HepG2 (cell line): ENCODE measurements around the gene RUVBL1. TPM values are rescaled to one million over a fixed set of nuclear protein-coding genes. Genes with fewer than 3 reads are reported as not detected.

Source experiments
- ATAC-seq: fragments of 200-7000 bp; cut with Tn5 transposase; 3 replicates; pipeline ENCODE4 v1.9.1; 2020; ENCODE audit warnings: mild to moderate bottlenecking, moderate library complexity
- BruUV-seq: library from RNA; stranded (reverse); fragments of 400-500 nt; replicated peaks from 2 replicates; lab custom pipeline; 2021; lab: Mats Ljungman, UMichigan
- CTCF ChIA-PET: fragments of 300-600 bp; formaldehyde crosslinking; extraction: SDS; loops from one replicate; lab custom pipeline; 2021; ENCODE audit warnings: low total read pairs, inconsistent platforms, low intra/inter-chr PET ratio; lab: Yijun Ruan, JAX
- POLR2A ChIA-PET: fragments of 350-600 bp; sonication (Branson Sonifier 250); formaldehyde crosslinking; loops from one replicate; lab custom pipeline; 2020; ENCODE audit warnings: antibody characterized with exemption, inconsistent platforms; lab: Yijun Ruan, JAX
- DNase-seq: peaks from one replicate; pipeline ENCODE4 v3.0.0-alpha.2; 2015; ENCODE audit warnings: low spot score
- FAIRE-seq: peaks from 3 replicates; lab custom pipeline; 2011; peaks lifted over from hg19 to GRCh38; lab: Jason Lieb, UNC
- H2AFZ ChIP-seq: one replicate; pipeline ENCODE4 v1.6.1; 2011; ENCODE audit warnings: low read length, inconsistent platforms
- H3K27ac ChIP-seq: fragments of 300-600 bp; 3 replicates; pipeline ENCODE4 v1.8.0; 2011; ENCODE audit warnings: mixed run types, mild to moderate bottlenecking, mixed read lengths, low read length, inconsistent platforms; ENCODE audit not compliant: insufficient read depth; ENCODE audit errors: extremely low read length
- H3K27me3 ChIP-seq, 2 experiments: fragments of 200-600 bp in 1 of 2; 2 replicates in 1 of 2; 3 replicates in 1 of 2; pipeline versions ENCODE4 v1.6.0 to v1.8.0; 2011; ENCODE audit warnings: low read length in 2 of 2, mild to moderate bottlenecking in 2 of 2, moderate library complexity in 2 of 2, inconsistent platforms in 1 of 2; ENCODE audit not compliant: insufficient read depth in 2 of 2, control insufficient read depth in 1 of 2
- H3K36me3 ChIP-seq, 2 experiments: fragments of 200-600 bp in 1 of 2; replicated peaks in 1 of 2; 2 replicates in 1 of 2; 3 replicates in 1 of 2; pipeline versions ENCODE4 v1.5.1 to v1.8.0; 2011; ENCODE audit warnings: low read length in 2 of 2, inconsistent platforms in 1 of 2; ENCODE audit not compliant: insufficient read depth in 2 of 2, control insufficient read depth in 1 of 2
- H3K4me1 ChIP-seq: 2 replicates; pipeline ENCODE4 v1.5.1; 2012; ENCODE audit warnings: low read length, inconsistent platforms; ENCODE audit not compliant: insufficient read depth
- H3K4me2 ChIP-seq: 2 replicates; pipeline ENCODE4 v1.6.0; 2011; ENCODE audit warnings: low read depth, low read length, inconsistent platforms
- H3K4me3 ChIP-seq, 3 experiments: fragments of 200-600 bp in 1 of 3; sonication (generic), shearing (Covaris generic) in 1 of 3; replicated peaks in 1 of 3; 2 replicates each; pipeline ENCODE4 v1.5.1; 2011 to 2016; ENCODE audit warnings: low read length in 3 of 3, inconsistent platforms in 2 of 3, low read depth in 2 of 3, mild to moderate bottlenecking in 2 of 3, control low read depth in 1 of 3, mixed read lengths in 1 of 3; ENCODE audit not compliant: insufficient read depth in 1 of 3
- H3K79me2 ChIP-seq: one replicate; pipeline ENCODE4 v1.6.1; 2011; ENCODE audit warnings: low read length, inconsistent platforms; ENCODE audit not compliant: insufficient read depth
- H3K9ac ChIP-seq: 2 replicates; pipeline ENCODE4 v1.6.0; 2011; ENCODE audit warnings: mild to moderate bottlenecking, low read depth, low read length, inconsistent platforms; ENCODE audit not compliant: insufficient read depth
- H3K9me3 ChIP-seq: 2 replicates; pipeline ENCODE4 v1.5.1; 2012; ENCODE audit warnings: mild to moderate bottlenecking, low read length
- H4K20me1 ChIP-seq: 2 replicates; pipeline ENCODE4 v1.6.0; 2011; ENCODE audit warnings: inconsistent platforms, mild to moderate bottlenecking, low read length, moderate library complexity; ENCODE audit not compliant: insufficient read depth
- AGO2 ChIP-seq: fragments of 200-400 bp; formaldehyde crosslinking; optimal IDR thresholded peaks from 2 replicates; pipeline ENCODE3; 2017; ENCODE audit warnings: mild to moderate bottlenecking, low read depth, low read length, moderate library complexity
- ARID2 ChIP-seq: sonication (generic); formaldehyde crosslinking; IDR thresholded peaks from 2 replicates; pipeline ENCODE4 v1.8.1; 2022; ENCODE audit warnings: mild to moderate bottlenecking, missing genetic modification reagents, borderline replicate concordance
- FLYWCH1 ChIP-seq: sonication (generic); formaldehyde crosslinking; IDR thresholded peaks from 2 replicates; pipeline ENCODE4 v1.8.1; 2023; ENCODE audit warnings: mild to moderate bottlenecking, missing genetic modification reagents
- FOSL1 ChIP-seq: sonication (generic); formaldehyde crosslinking; IDR thresholded peaks from 2 replicates; pipeline ENCODE4 v1.9.0; 2021; ENCODE audit warnings: missing genetic modification reagents, borderline replicate concordance
- FOXA3 ChIP-seq: IDR thresholded peaks from 2 replicates; pipeline ENCODE4 v1.6.1; 2016; ENCODE audit warnings: missing genetic modification reagents, missing compliant biosample characterization
- FOXK2 ChIP-seq: fragments of 450-650 bp; IDR thresholded peaks from 2 replicates; pipeline ENCODE4 v1.6.1; 2016
- FOXM1 ChIP-seq: sonication (generic); formaldehyde crosslinking; IDR thresholded peaks from 2 replicates; pipeline ENCODE4 v1.5.0; 2020; ENCODE audit warnings: missing genetic modification reagents
- FUBP1 ChIP-seq: sonication (generic); formaldehyde crosslinking; IDR thresholded peaks from 2 replicates; pipeline ENCODE4 v1.5.1; 2020; ENCODE audit warnings: missing genetic modification reagents, mild to moderate bottlenecking, borderline replicate concordance
- MLLT10 ChIP-seq: sonication (generic); formaldehyde crosslinking; IDR thresholded peaks from 2 replicates; pipeline ENCODE4 v1.4.0; 2020; ENCODE audit warnings: missing genetic modification reagents
- PHB2 ChIP-seq: fragments of 450-650 bp; IDR thresholded peaks from 2 replicates; pipeline ENCODE4 v1.6.1; 2018; ENCODE audit not compliant: partially characterized antibody
- SAP130 ChIP-seq: IDR thresholded peaks from 2 replicates; pipeline ENCODE4 v1.6.1; 2016; ENCODE audit warnings: low read depth
- SOX13 ChIP-seq, 3 experiments: fragments of 450-650 bp in 1 of 3; sonication (generic) in 1 of 3; formaldehyde crosslinking in 1 of 3; IDR thresholded peaks in 2 of 3; conservative IDR thresholded peaks in 1 of 3; 2 replicates each; pipeline versions ENCODE4 v1.5.0 to v1.6.1; 2016 to 2020; ENCODE audit warnings: antibody characterized with exemption in 1 of 3, mild to moderate bottlenecking in 1 of 3, missing compliant biosample characterization in 1 of 3, missing genetic modification reagents in 1 of 3, moderate library complexity in 1 of 3
- TAF1 ChIP-seq: sonication (generic); formaldehyde crosslinking; IDR thresholded peaks from 2 replicates; pipeline ENCODE4 v1.4.0; 2020; ENCODE audit warnings: missing genetic modification reagents
- THYN1 ChIP-seq: sonication (generic); formaldehyde crosslinking; IDR thresholded peaks from 2 replicates; pipeline ENCODE4 v1.8.1; 2023; ENCODE audit warnings: low read depth, mild to moderate bottlenecking, moderate library complexity, missing genetic modification reagents, borderline replicate concordance
- ZIK1 ChIP-seq: sonication (generic); formaldehyde crosslinking; IDR thresholded peaks from 2 replicates; pipeline ENCODE4 v1.5.0; 2020; ENCODE audit warnings: mild to moderate bottlenecking, low read depth, missing genetic modification reagents, borderline replicate concordance
- ZNF224 ChIP-seq: sonication (generic); formaldehyde crosslinking; IDR thresholded peaks from 2 replicates; pipeline ENCODE4 v1.5.0; 2020; ENCODE audit warnings: mild to moderate bottlenecking, missing genetic modification reagents
- ZNF33A ChIP-seq: sonication (generic); formaldehyde crosslinking; IDR thresholded peaks from 2 replicates; pipeline ENCODE4 v1.5.1; 2020; ENCODE audit warnings: missing genetic modification reagents, mild to moderate bottlenecking, moderate library complexity, borderline replicate concordance
- ZNF598 ChIP-seq: sonication (generic); formaldehyde crosslinking; IDR thresholded peaks from 2 replicates; pipeline ENCODE4 v1.5.1; 2020; ENCODE audit warnings: mild to moderate bottlenecking, missing genetic modification reagents, borderline replicate concordance
- ZNF850 ChIP-seq: sonication (generic); formaldehyde crosslinking; conservative IDR thresholded peaks from 2 replicates; pipeline ENCODE4 v1.9.0; 2021; ENCODE audit warnings: mild to moderate bottlenecking, missing genetic modification reagents
- WGBS: methylation state at CpG from one replicate; pipeline ENCODE4 v1.1.6; 2017; ENCODE audit warnings: low lambda C conversion rate; 5-methylcytosine and 5-hydroxymethylcytosine counted together
- in situ Hi-C: cut with HindIII; loops from 2 replicates; pipeline ENCODE4 v1.10.0; 2017; ENCODE audit warnings: low pct_unique_long_range_greater_than_20kb; ENCODE audit not compliant: extremely low pct_ligation_motif_present
- intact Hi-C: fragments of 100-400 bp; cut with micrococcal nuclease; formaldehyde crosslinking; loops from one replicate; pipeline ENCODE4 v1.10.0; 2022; ENCODE audit not compliant: unreplicated experiment
- polyA plus RNA-seq, 8 experiments: library from polyadenylated mRNA; depleted of rRNA in 3 of 8; stranded (reverse) in 7 of 8; unstranded in 1 of 8; fragments of >200 nt; fragmentation: Illumina TruSeq in 4 of 8; extraction: Trizol in 4 of 8; gene quantifications; 2 replicates each; pipeline versions ENCODE4 v1.2.1 to v1.2.3, GENCODE V29; 2011 to 2016; ENCODE audit warnings: low read depth in 4 of 8, missing spikeins in 1 of 8, mixed read lengths in 1 of 8; ENCODE audit not compliant: insufficient read depth in 1 of 8
- total RNA-seq, 5 experiments: library from RNA; depleted of rRNA; stranded (reverse); fragments of >200 nt; fragmentation: Illumina TruSeq; extraction: Trizol; gene quantifications; 2 replicates each; pipeline ENCODE4 v1.2.3, GENCODE V29; 2016; ENCODE audit warnings: low read depth in 1 of 5
- TF ChIP-seq, protein P1 (sequence below): IDR thresholded peaks from 2 replicates; pipeline ENCODE4 v1.6.1; 2016

RUVBL1 gene
- total and polyA plus RNA-seq, 2 of the 13 experiments (the other 11 are each of a cell fraction or from before 2014, with no cell fraction given) = 32.7 to 86.3 TPM

- Histone ChIP-seq H3K27ac (no peak overlapping the region), H3K4me2 (no peak overlapping the region), H3K9ac (no peak overlapping the region), H3K36me3 (peaks cover 24 to 87% of the 10 kb centered on the region in 2 experiments), H4K20me1 (no peaks in the 10 kb centered on the region), H3K79me2 (no peaks in the 10 kb centered on the region), H2AFZ (no peak overlapping the region), H3K4me1 (peaks cover 10% of the 10 kb centered on the region; the same call in 1 of the 2 replicates), H3K27me3 (no peaks in the 10 kb centered on the region), H3K9me3 (no peaks in the 10 kb centered on the region), H3K4me3 (no peak overlapping the region)
- intact Hi-C loops = no loop called here
- ChIA-PET CTCF (no interaction called here), POLR2A (interaction anchor here (0.9 kb wide), 1 partner anchor 51 kb away, joined by 3 read pairs; no protein-coding TSS in a partner anchor)
- in situ Hi-C loops = no loop called here
- 94% methylated on average over 10 of the region's 10 CpGs for WGBS
- TF ChIP-seq, protein P1, sequence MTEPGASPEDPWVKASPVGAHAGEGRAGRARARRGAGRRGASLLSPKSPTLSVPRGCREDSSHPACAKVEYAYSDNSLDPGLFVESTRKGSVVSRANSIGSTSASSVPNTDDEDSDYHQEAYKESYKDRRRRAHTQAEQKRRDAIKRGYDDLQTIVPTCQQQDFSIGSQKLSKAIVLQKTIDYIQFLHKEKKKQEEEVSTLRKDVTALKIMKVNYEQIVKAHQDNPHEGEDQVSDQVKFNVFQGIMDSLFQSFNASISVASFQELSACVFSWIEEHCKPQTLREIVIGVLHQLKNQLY (CRISPR knock-in tag) = no peak
- TF ChIP-seq MLLT10 (CRISPR knock-in tag) = no peak
- no peak for TF ChIP-seq THYN1 (CRISPR knock-in tag)
- no peak for TF ChIP-seq ZNF33A
- no peak for TF ChIP-seq ZIK1 (CRISPR knock-in tag)
- no peak for TF ChIP-seq FOXM1
- TF ChIP-seq ZNF224 (CRISPR knock-in tag) = no peak
- TF ChIP-seq FUBP1 (CRISPR knock-in tag) = no peak
- no peak for TF ChIP-seq ZNF850 (CRISPR knock-in tag)
- TF ChIP-seq ZNF598 (CRISPR knock-in tag) = no peak
- TF ChIP-seq AGO2 = no peak
- TF ChIP-seq PHB2 = no peak
- no peak for TF ChIP-seq FOSL1
- TF ChIP-seq FLYWCH1 (CRISPR knock-in tag) = no peak
- no peak for TF ChIP-seq FOXK2
- no peak for TF ChIP-seq FOXA3 (CRISPR knock-in tag)
- no peak for TF ChIP-seq SOX13 (IDR thresholded peaks at IDR 0.05)
- no peak for TF ChIP-seq SOX13 (CRISPR knock-in tag; conservative IDR thresholded peaks at IDR 0.05 in 1 of 2, IDR thresholded peaks at IDR 0.05 in 1 of 2)
- no peak for TF ChIP-seq TAF1 (CRISPR knock-in tag)
- TF ChIP-seq SAP130 (CRISPR knock-in tag) = no peak
- no peak for TF ChIP-seq ARID2 (CRISPR knock-in tag)
- no peak for FAIRE-seq
- no TSS peak for BruUV-seq
- no peak for ATAC-seq
- DNase-seq = no peak
These were observed 41.1 kb downstream of the RUVBL1 start for GRCh38 chr3:128082546-128082945.
